ENCODE results near the gene SMURF2. TPM values are rescaled to one million over a fixed set of nuclear protein-coding genes. Genes with fewer than 3 reads are reported as not detected.

SMURF2 gene
- total and polyA plus RNA-seq, 9 of the 15 experiments (the other 6 are each of a cell fraction or from before 2014, with no cell fraction given), result 3.8 to 22.0 (median 14.8) TPM

GRCh38 chr17:64618848-64619247 lies 43.3 kb downstream of the SMURF2 start (continued):
- TF ChIP-seq EWSR1 (IDR thresholded peaks at IDR 0.05; ENCODE audit: borderline replicate concordance, low read depth, partially characterized antibody) (no peak), CEBPB (tag; IDR thresholded peaks at IDR 0.05) (peak; percentile 33; the same call in 1 of the 2 replicates), MTA3 (IDR thresholded peaks at IDR 0.05; ENCODE audit: borderline replicate concordance) (no peak), NR2C2 (CRISPR knock-in tag; IDR thresholded peaks at IDR 0.05) (no peak), NR2C2 (tag; IDR thresholded peaks at IDR 0.05) (peak; percentile 34; the same call in 1 of the 2 replicates)
- TF ChIP-seq, protein P1, sequence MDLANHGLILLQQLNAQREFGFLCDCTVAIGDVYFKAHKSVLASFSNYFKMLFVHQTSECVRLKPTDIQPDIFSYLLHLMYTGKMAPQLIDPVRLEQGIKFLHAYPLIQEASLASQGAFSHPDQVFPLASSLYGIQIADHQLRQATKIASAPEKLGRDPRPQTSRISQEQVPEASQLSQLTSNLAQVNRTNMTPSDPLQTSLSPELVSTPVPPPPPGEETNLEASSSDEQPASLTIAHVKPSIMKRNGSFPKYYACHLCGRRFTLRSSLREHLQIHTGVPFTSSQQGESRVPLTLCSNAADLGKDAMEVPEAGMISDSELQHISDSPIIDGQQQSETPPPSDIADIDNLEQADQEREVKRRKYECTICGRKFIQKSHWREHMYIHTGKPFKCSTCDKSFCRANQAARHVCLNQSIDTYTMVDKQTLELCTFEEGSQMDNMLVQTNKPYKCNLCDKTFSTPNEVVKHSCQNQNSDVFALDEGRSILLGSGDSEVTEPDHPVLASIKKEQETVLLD (IDR thresholded peaks at IDR 0.05), result no peak

DNA sequence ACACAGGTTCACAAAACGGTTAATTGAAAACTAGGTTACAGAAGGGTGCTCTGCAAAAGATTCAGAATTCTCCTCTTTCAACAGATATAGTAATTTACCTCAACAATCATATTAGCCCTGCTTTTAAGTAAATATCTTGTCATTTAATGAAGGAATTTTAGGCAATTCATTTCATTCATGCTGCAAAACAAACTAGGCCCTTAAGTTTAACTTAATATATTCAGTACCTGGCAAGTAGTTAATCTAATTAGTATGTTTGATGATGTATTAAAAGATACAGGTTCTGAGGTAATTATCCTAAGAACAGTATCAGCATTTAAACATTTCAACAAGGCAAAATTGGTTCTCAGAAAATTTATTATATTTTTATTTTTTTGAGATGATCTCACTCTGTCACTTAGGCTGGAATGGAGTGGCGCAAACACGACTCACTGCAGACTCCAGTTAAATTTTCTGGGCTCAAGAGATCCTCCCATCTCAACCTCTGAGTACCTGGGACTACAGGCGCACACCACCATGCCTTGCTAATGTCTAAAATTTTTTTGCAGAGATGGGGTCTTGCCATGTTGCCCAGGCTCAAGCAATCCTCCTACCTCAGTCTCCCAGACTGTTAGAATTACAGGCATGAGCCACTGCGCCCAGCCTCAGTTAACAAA lies 44.9 kb downstream of the SMURF2 start:
- ChIA-PET CTCF (ENCODE audit: low intra/inter-chr PET ratio) (no interaction called here), POLR2A (no interaction called here)

More for the DNA sequence above, 44.9 kb downstream of the SMURF2 start:
- Histone ChIP-seq H3K4me1 (replicated peaks in 1 of 2; ENCODE audit: control insufficient read depth in 2 of 2, insufficient read depth in 2 of 2, low read length in 2 of 2) (peaks cover 13 to 34% of the 10 kb centered on the region in 2 experiments), H3K27ac (ENCODE audit: extremely low read depth, low read depth, low read length) (no peak overlapping the region), H3K36me3 (ENCODE audit: control insufficient read depth, insufficient read depth, low read length) (no peaks in the 10 kb centered on the region), H3K9me3 (replicated peaks; ENCODE audit: control insufficient read depth, insufficient read depth, low read depth, low read length) (no peaks in the 10 kb centered on the region), H3K79me2 (ENCODE audit: control insufficient read depth, insufficient read depth, low read length) (peaks cover 18% of the 10 kb centered on the region; the same call in 2 of the 3 replicates), H3K9ac (ENCODE audit: insufficient read depth in 1 of 2, low read depth in 2 of 2, low read length in 2 of 2) (no peak overlapping the region), H2AFZ (ENCODE audit: low read depth, low read length) (no peak overlapping the region), H4K20me1 (replicated peaks; ENCODE audit: control insufficient read depth, insufficient read depth, low read length) (no peaks in the 10 kb centered on the region), H3K4me3 (no peak overlapping the region), H3K4me2 (ENCODE audit: insufficient read depth, low read length) (no peak overlapping the region), H3K27me3 (ENCODE audit: control insufficient read depth in 2 of 2, insufficient read depth in 2 of 2, low read length in 2 of 2) (no peaks in the 10 kb centered on the region), H3K9me1 (ENCODE audit: control insufficient read depth, insufficient read depth, low read length) (no peaks in the 10 kb centered on the region)
- no TSS peak for BruUV-seq (replicated peaks)
- ATAC-seq, result no peak
- no peak for FAIRE-seq
- in situ Hi-C loops (cut with MboI), result no loop called here
- TF ChIP-seq SIN3B (IDR thresholded peaks at IDR 0.05; ENCODE audit: low read depth) (no peak), RBM25 (IDR thresholded peaks at IDR 0.05; ENCODE audit: low read depth, low read length, severe bottlenecking) (peak; percentile 17), ZBTB33 (CRISPR knock-in tag; IDR thresholded peaks at IDR 0.05) (peak; percentile 50; the same call in 1 of the 2 replicates), ZNF121 (CRISPR knock-in tag; conservative IDR thresholded peaks at IDR 0.05) (peak; percentile 58), ARID2 (IDR thresholded peaks at IDR 0.05) (no peak)
- 87% methylated on average over 5 of the region's 5 CpGs for WGBS (ENCODE audit: insufficient coverage, low coverage, missing lambda C conversion rate)
- no peak for DNase-seq (ENCODE audit: extremely low read depth in 1 of 4, low spot score in 3 of 4)
- intact Hi-C loops (cut with micrococcal nuclease), result no loop called here

Measured in K562 (cell line).